Loucy (cell line): ENCODE measurements around the gene PCAT7.
"Not testable (repeated sequence)": the region's sequence is repeated elsewhere in the genome, so short reads cannot be mapped to it uniquely, and the experiment has no call there.

Source experiments
- H2AFZ ChIP-seq: fragments of 200-600 bp; sonication (generic); 2 replicates; pipeline ENCODE4 v1.6.0; 2016; ENCODE audit warnings: antibody characterized with exemption, mild to moderate bottlenecking, low read length, moderate library complexity
- H3F3A ChIP-seq: fragments of 200-600 bp; 2 replicates; pipeline ENCODE4 v1.6.0; 2016; ENCODE audit warnings: antibody characterized with exemption, low read depth, mild to moderate bottlenecking
- H3K27me3 ChIP-seq: fragments of 200-600 bp; sonication (generic); 2 replicates; pipeline ENCODE4 v1.6.1; 2014; ENCODE audit warnings: low read length, mild to moderate bottlenecking; ENCODE audit not compliant: insufficient read depth, poor library complexity, severe bottlenecking
- H3K36me3 ChIP-seq: fragments of 200-600 bp; sonication (generic); 2 replicates; pipeline ENCODE4 v1.6.1; 2016; ENCODE audit warnings: low read length; ENCODE audit not compliant: insufficient read depth
- H3K4me1 ChIP-seq: fragments of 200-600 bp; sonication (generic); 2 replicates; pipeline ENCODE4 v1.5.1; 2014; ENCODE audit warnings: low read length, mild to moderate bottlenecking; ENCODE audit not compliant: insufficient read depth, poor library complexity, severe bottlenecking
- H3K4me2 ChIP-seq: fragments of 200-600 bp; sonication (generic); 2 replicates; pipeline ENCODE4 v1.6.0; 2014; ENCODE audit warnings: antibody characterized with exemption, low read length, low read depth, mild to moderate bottlenecking; ENCODE audit not compliant: poor library complexity, severe bottlenecking
- H3K4me3 ChIP-seq: fragments of 200-600 bp; sonication (generic); 2 replicates; pipeline ENCODE4 v1.5.1; 2014; ENCODE audit warnings: low read length, mild to moderate bottlenecking, mixed read lengths; ENCODE audit not compliant: poor library complexity, severe bottlenecking
- H3K79me2 ChIP-seq: fragments of 200-600 bp; sonication (generic); 2 replicates; pipeline ENCODE4 v1.6.1; 2014; ENCODE audit warnings: low read length; ENCODE audit not compliant: insufficient read depth
- H3K9ac ChIP-seq: fragments of 200-600 bp; sonication (generic); 2 replicates; pipeline ENCODE4 v1.6.0; 2014; ENCODE audit warnings: mild to moderate bottlenecking, low read depth, low read length, moderate library complexity; ENCODE audit not compliant: poor library complexity, severe bottlenecking
- H3K9me2 ChIP-seq: fragments of 200-600 bp; sonication (generic); replicated peaks from 2 replicates; pipeline ENCODE4 v1.6.1; 2016; ENCODE audit warnings: low read depth, low read length, mixed read lengths
- H3K9me3 ChIP-seq: fragments of 200-600 bp; sonication (generic); 2 replicates; pipeline ENCODE4 v1.6.1; 2014; ENCODE audit warnings: mild to moderate bottlenecking, antibody characterized with exemption, low read length, low read depth; ENCODE audit not compliant: insufficient read depth
- H4K20me1 ChIP-seq: fragments of 200-600 bp; sonication (generic); 2 replicates; pipeline ENCODE4 v1.6.0; 2014; ENCODE audit warnings: antibody characterized with exemption, low read length, mild to moderate bottlenecking; ENCODE audit not compliant: insufficient read depth, poor library complexity, severe bottlenecking
- CTCF ChIP-seq: fragments of 200-600 bp; sonication (generic); conservative IDR thresholded peaks from 2 replicates; pipeline ENCODE4 v1.5.1; 2014; ENCODE audit warnings: mild to moderate bottlenecking, antibody characterized with exemption, low read length
- EZH2phosphoT487 ChIP-seq: fragments of 200-600 bp; IDR thresholded peaks from 2 replicates; pipeline ENCODE4 v1.6.1; 2018; ENCODE audit warnings: antibody characterized with exemption, mild to moderate bottlenecking, moderate library complexity, borderline replicate concordance

Gene PCAT7

GRCh38 chr9:94554439-94555331 is at the start of gene PCAT7:
TSS of gene PCAT7 (plus strand) at chr9:94555083.
- Histone ChIP-seq H3K79me2 (no peaks in the 10 kb centered on the region), H2AFZ (no peak within 1 kb of the TSS), H3F3A (no peaks in the 10 kb centered on the region), H3K4me1 (no peaks in the 10 kb centered on the region), H3K4me3 (peak within 1 kb of the TSS; percentile 33), H4K20me1 (no peaks in the 10 kb centered on the region), H3K4me2 (peak within 1 kb of the TSS; percentile 54), H3K9ac (no peak within 1 kb of the TSS), H3K27me3 (peaks cover 10% of the 10 kb centered on the region), H3K9me3 (no peaks in the 10 kb centered on the region), H3K36me3 (no peaks in the 10 kb centered on the region), H3K9me2 (no peaks in the 10 kb centered on the region)
- peak; percentile 71 for TF ChIP-seq CTCF
- no peak for TF ChIP-seq EZH2phosphoT487

DNA sequence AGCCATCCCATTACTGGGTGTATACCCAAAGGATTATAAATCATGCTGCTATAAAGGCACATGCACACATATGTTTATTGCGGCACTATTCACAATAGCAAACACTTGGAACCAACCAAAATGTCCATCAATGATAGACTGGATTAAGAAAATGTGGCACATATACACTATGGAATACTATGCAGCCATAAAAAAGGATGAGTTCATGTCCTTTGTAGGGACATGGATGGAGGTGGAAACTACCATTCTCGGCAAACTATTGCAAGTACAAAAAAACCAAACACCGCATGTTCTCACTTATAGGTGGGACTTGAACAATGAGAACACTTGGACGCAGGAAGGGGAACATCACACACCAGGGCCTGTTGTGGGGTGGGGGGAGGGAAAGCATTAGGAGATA is 48.5 kb upstream of the PCAT7 start:
- H3K27me3 ChIP-seq = peaks cover 12% of the 10 kb centered on the region
- H3K9ac ChIP-seq, H2AFZ ChIP-seq, H3K4me2 ChIP-seq, H3K9me3 ChIP-seq, H3K79me2 ChIP-seq, H3K9me2 ChIP-seq, H3F3A ChIP-seq, H3K36me3 ChIP-seq, H4K20me1 ChIP-seq, H3K4me3 ChIP-seq, H3K4me1 ChIP-seq: not testable (repeated sequence)

- no peaks in the 10 kb centered on the region for H3K9me2 ChIP-seq
These were observed 47.2 kb upstream of the PCAT7 start for GRCh38 chr9:94507531-94508258.

More at GRCh38 chr9:94507531-94508258, 47.2 kb upstream of the PCAT7 start:
- Histone ChIP-seq H3F3A (no peaks in the 10 kb centered on the region), H3K9me3 (no peaks in the 10 kb centered on the region), H3K9ac (no peak overlapping the region), H3K4me1 (no peaks in the 10 kb centered on the region), H3K36me3 (no peaks in the 10 kb centered on the region), H3K79me2 (no peaks in the 10 kb centered on the region), H3K4me3 (no peak overlapping the region), H4K20me1 (no peaks in the 10 kb centered on the region), H2AFZ (no peak overlapping the region), H3K27me3 (peaks cover 12% of the 10 kb centered on the region), H3K4me2 (no peak overlapping the region)
- no peak for TF ChIP-seq EZH2phosphoT487
- no peak for TF ChIP-seq CTCF
